IMR-90 (cell line): ENCODE data around the gene CBFA2T3.

Source experiments
- BHLHE40 ChIP-seq: fragments of 150-350 bp; IDR thresholded peaks from 2 replicates; pipeline ENCODE4 v1.6.1; 2016; ENCODE audit warnings: mild to moderate bottlenecking, low read depth, low read length
- CEBPB ChIP-seq: IDR thresholded peaks from 2 replicates; pipeline ENCODE4 v1.6.1; 2012; ENCODE audit warnings: low read depth, low read length, improper control_type of control experiment
- CHD1 ChIP-seq: IDR thresholded peaks from 2 replicates; pipeline ENCODE4 v1.6.1; 2012; ENCODE audit warnings: low read depth, low read length, improper control_type of control experiment
- MAFK ChIP-seq: IDR thresholded peaks from 2 replicates; pipeline ENCODE4 v1.6.1; 2012; ENCODE audit warnings: low read depth, low read length, improper control_type of control experiment
- MXI1 ChIP-seq: IDR thresholded peaks from 2 replicates; pipeline ENCODE4 v1.6.1; 2012; ENCODE audit warnings: low read depth, mild to moderate bottlenecking, low read length, moderate library complexity, borderline replicate concordance
- POLR2A ChIP-seq: IDR thresholded peaks from 2 replicates; pipeline ENCODE4 v1.6.1; 2012; ENCODE audit warnings: mild to moderate bottlenecking, low read depth, low read length
- RFX5 ChIP-seq: IDR thresholded peaks from 2 replicates; pipeline ENCODE4 v1.8.0; 2012; ENCODE audit warnings: low read depth, mild to moderate bottlenecking, low read length, moderate library complexity
- TF ChIP-seq, protein P1 (sequence below): fragments of 150-350 bp; IDR thresholded peaks from 2 replicates; pipeline ENCODE4 v1.6.1; 2017; ENCODE audit warnings: mild to moderate bottlenecking, antibody characterized with exemption, low read length, low read depth
- TF ChIP-seq, protein P2 (sequence below): conservative IDR thresholded peaks from 2 replicates; pipeline ENCODE4 v1.5.1; 2012; ENCODE audit warnings: mild to moderate bottlenecking, low read depth, low read length, improper control_type of control experiment
- TF ChIP-seq, protein P3 (sequence below): fragments of 150-350 bp; IDR thresholded peaks from 2 replicates; pipeline ENCODE4 v1.6.1; 2016; ENCODE audit warnings: low read depth, mild to moderate bottlenecking, low read length, moderate library complexity, borderline replicate concordance

DNA sequence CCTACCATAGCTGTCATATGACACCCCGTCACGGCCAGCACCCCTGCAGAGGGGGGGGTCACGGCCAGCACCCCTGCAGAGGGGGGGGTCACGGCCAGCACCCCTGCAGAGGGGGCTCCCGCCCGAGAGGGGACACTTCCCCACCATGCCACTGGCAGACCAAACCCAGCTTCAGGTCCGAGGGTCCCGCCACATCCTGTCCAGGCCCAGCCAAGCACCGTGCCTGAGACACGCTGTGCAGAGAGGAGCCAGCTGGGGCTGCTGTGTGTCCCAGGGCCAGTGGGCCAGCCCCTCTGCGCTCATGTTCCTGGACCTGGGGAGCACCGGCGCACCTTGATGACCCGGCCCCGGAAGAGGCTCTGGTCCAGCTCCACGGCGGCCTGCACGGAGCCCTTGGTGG lies 112.5 kb downstream of the CBFA2T3 start:
- TF ChIP-seq, protein P1, sequence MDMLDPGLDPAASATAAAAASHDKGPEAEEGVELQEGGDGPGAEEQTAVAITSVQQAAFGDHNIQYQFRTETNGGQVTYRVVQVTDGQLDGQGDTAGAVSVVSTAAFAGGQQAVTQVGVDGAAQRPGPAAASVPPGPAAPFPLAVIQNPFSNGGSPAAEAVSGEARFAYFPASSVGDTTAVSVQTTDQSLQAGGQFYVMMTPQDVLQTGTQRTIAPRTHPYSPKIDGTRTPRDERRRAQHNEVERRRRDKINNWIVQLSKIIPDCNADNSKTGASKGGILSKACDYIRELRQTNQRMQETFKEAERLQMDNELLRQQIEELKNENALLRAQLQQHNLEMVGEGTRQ = no peak
- TF ChIP-seq POLR2A (no peak), MAFK (no peak), MXI1 (no peak), RFX5 (no peak), BHLHE40 (no peak), CEBPB (no peak), CHD1 (no peak)
- TF ChIP-seq, protein P2, sequence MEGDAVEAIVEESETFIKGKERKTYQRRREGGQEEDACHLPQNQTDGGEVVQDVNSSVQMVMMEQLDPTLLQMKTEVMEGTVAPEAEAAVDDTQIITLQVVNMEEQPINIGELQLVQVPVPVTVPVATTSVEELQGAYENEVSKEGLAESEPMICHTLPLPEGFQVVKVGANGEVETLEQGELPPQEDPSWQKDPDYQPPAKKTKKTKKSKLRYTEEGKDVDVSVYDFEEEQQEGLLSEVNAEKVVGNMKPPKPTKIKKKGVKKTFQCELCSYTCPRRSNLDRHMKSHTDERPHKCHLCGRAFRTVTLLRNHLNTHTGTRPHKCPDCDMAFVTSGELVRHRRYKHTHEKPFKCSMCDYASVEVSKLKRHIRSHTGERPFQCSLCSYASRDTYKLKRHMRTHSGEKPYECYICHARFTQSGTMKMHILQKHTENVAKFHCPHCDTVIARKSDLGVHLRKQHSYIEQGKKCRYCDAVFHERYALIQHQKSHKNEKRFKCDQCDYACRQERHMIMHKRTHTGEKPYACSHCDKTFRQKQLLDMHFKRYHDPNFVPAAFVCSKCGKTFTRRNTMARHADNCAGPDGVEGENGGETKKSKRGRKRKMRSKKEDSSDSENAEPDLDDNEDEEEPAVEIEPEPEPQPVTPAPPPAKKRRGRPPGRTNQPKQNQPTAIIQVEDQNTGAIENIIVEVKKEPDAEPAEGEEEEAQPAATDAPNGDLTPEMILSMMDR = no peak
- TF ChIP-seq, protein P3, sequence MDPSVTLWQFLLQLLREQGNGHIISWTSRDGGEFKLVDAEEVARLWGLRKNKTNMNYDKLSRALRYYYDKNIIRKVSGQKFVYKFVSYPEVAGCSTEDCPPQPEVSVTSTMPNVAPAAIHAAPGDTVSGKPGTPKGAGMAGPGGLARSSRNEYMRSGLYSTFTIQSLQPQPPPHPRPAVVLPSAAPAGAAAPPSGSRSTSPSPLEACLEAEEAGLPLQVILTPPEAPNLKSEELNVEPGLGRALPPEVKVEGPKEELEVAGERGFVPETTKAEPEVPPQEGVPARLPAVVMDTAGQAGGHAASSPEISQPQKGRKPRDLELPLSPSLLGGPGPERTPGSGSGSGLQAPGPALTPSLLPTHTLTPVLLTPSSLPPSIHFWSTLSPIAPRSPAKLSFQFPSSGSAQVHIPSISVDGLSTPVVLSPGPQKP = no peak
